Embryonic facial prominence (tissue), 1 donor: ENCODE results near the gene PBX2.
"Not testable (repeated sequence)": the region's sequence is repeated elsewhere in the genome, so short reads cannot be mapped to it uniquely, and the experiment has no call there.

Source experiments
- DNase-seq: peaks from one replicate; pipeline ENCODE4 v3.0.0-alpha.2; 2016; ENCODE audit errors: extremely low spot score

Gene PBX2

GRCh38 chr6:32151181-32151862 is 38.7 kb downstream of the PBX2 start:
- no peak for DNase-seq

GRCh38 chr6:32149932-32150870 is 39.8 kb downstream of the PBX2 start:
- no peak for DNase-seq

- no peak for DNase-seq
Measured at GRCh38 chr6:32149092-32149755, 40.8 kb downstream of the PBX2 start.

DNA sequence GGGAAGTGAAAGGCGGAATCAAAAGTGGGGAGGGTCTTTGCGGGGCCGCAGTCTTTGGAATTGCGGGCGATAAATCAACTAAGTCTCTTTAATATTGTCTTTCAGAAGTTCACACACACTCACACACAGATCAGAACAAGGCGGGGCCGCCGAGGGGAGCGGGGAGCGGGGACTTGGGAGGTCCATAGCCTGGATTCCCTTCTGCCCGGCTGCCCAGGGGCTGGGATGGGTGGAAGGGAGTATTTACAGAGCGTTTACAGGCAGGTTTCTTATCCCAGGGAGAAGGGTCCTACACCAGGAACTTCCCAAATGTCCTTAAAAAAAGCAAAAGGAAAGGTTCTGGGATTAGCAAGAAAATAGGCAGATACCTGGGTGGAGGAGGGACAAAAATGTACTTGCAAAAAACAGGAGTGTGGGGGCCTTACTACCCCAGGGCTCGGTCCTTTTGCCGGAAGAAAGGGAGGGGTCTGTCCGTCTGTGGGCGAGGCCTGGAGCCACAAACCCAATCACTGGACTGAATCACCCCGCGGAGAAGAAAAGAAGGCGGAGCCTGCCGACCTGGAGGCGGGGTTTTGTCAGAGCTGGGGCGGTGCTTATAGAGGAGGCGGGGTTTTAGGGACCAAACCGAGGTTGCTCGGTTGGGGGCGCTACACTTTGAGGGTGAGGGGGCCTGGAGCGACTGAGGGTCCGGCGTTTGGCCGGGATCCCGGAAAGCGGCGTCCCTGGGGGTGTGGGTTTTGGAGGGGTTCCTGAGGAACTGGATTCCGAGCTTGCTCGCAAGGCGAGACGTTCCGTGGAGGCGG is 41.5 kb downstream of the PBX2 start:
- DNase-seq: no peak

DNA sequence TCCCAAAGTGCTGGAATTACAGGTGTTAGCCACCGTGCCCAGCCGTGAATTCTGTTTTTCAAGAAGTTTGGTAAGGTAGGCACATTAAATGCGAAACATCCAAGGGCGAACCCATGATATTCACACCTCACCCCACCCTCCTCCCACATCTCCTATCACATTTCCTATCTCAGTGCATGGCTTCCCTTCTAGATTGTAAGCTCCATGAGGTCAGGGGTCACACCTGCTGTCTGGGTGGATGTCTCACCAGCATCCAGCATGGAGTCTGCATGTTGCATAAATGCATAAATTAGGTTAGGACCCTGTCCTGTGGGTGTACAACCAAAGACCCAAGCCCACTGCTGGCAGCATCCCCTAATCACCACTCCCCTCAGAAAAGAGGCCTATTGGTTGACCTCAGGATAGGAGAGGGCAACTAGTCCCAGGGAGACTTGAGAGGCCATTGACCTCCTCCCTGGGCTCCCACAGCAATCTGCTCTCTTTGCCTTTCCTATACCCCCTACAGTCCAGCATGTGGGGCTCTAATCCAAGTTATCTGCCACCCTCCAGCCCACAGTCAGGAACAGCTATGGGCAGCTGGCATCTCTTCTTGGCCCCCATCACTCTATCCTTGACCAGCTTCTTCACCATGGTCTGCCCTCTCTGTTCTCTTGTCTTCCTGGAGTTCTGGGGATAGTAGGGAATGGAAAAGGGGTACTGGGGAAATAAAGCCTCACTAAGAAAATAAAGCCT is 42.4 kb downstream of the PBX2 start:
- no peak for DNase-seq

GRCh38 chr6:32146687-32147086 is 43.3 kb downstream of the PBX2 start:
- DNase-seq: no peak

- DNase-seq: no peak
Measured at GRCh38 chr6:32146287-32146686, 43.7 kb downstream of the PBX2 start.

- DNase-seq: not testable (repeated sequence)
Measured at GRCh38 chr6:32144238-32144637, 45.8 kb downstream of the PBX2 start.

GRCh38 chr6:32140420-32141046 is 49.5 kb downstream of the PBX2 start:
- DNase-seq: no peak

DNA sequence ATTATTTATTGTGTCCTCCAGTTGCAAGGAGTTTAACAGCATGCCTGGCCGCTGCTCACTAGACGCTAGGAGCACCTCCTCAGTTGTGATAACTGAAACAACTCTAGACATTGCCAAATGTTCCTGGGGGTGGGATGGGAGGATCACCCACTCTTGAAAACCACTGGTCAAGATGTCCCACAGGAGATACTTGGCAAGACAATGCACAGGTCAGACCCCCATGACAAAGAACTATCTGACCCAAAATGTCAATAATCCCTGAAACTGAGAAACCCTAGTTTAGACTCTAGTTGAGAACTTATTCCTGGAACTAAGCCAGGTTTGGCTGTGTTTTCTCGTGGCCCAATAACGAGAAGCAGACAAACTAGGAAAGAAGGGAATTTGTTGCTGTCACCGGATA is 50.4 kb downstream of the PBX2 start:
- no peak for DNase-seq

- no peak for DNase-seq
Measured at GRCh38 chr6:32137454-32137853, 52.5 kb downstream of the PBX2 start.
